NCI-H82 treated with DMSO at 0.1 percent for 48 hours (cell line): ENCODE measurements around the gene NCBP2.

Source experiments
- DNase-seq: peaks from one replicate; lab custom pipeline; 2025; ENCODE audit not compliant: unreplicated experiment; lab: John Stamatoyannopoulos, UW

NCBP2 gene

GRCh38 chr3:196886144-196886543 is 56.2 kb downstream of the NCBP2 start:
- no peak for DNase-seq
